ENCODE data around the gene TOR2A. TPM values are rescaled to one million over a fixed set of nuclear protein-coding genes. Genes with fewer than 3 reads are reported as not detected.

The TOR2A gene
- total RNA-seq, 1 experiment from 2014 or later, result 10.7 TPM

- no peaks in the 10 kb centered on the region for H3K27me3 ChIP-seq (ENCODE audit: low read length)
- DNase-seq, result no peak
- no peaks in the 10 kb centered on the region for H3K4me1 ChIP-seq (ENCODE audit: low read length)
- H4K20me1 ChIP-seq (ENCODE audit: insufficient read depth, low read depth, low read length), result no peaks in the 10 kb centered on the region
- no peak overlapping the region for H3K27ac ChIP-seq (ENCODE audit: low read length)
- H3K36me3 ChIP-seq (ENCODE audit: insufficient read depth, low read length), result no peaks in the 10 kb centered on the region
- no peaks in the 10 kb centered on the region for H3K9me2 ChIP-seq (replicated peaks; ENCODE audit: insufficient read depth, low read length)
- H3K4me3 ChIP-seq (ENCODE audit: low read length), result no peak overlapping the region
- no peaks in the 10 kb centered on the region for H3K9me3 ChIP-seq (ENCODE audit: low read length)
- no peaks in the 10 kb centered on the region for H3K79me2 ChIP-seq (ENCODE audit: low read length)
- H3K9ac ChIP-seq (ENCODE audit: low read length), result no peak overlapping the region
- H3K4me2 ChIP-seq (ENCODE audit: low read depth, low read length, poor library complexity, severe bottlenecking), result no peak overlapping the region
- no peak overlapping the region for H2AFZ ChIP-seq (ENCODE audit: low read length)
Measured at GRCh38 chr9:127689329-127690000, 45.6 kb downstream of the TOR2A start.

- Histone ChIP-seq H3K4me3 (ENCODE audit: low read length) (no peak overlapping the region), H3K79me2 (ENCODE audit: low read length) (no peaks in the 10 kb centered on the region), H3K27ac (ENCODE audit: low read length) (no peak overlapping the region), H3K4me2 (ENCODE audit: low read depth, low read length, poor library complexity, severe bottlenecking) (no peak overlapping the region), H3K9me2 (replicated peaks; ENCODE audit: insufficient read depth, low read length) (no peaks in the 10 kb centered on the region), H4K20me1 (ENCODE audit: insufficient read depth, low read depth, low read length) (no peaks in the 10 kb centered on the region), H3K36me3 (ENCODE audit: insufficient read depth, low read length) (no peaks in the 10 kb centered on the region), H3K9ac (ENCODE audit: low read length) (no peak overlapping the region), H3K27me3 (ENCODE audit: low read length) (no peaks in the 10 kb centered on the region), H3K4me1 (ENCODE audit: low read length) (no peaks in the 10 kb centered on the region), H2AFZ (ENCODE audit: low read length) (no peak overlapping the region), H3K9me3 (ENCODE audit: low read length) (no peaks in the 10 kb centered on the region)
- DNase-seq, result no peak
Measured at GRCh38 chr9:127686461-127687393, 48.4 kb downstream of the TOR2A start.

GRCh38 chr9:127684576-127684975, 50.5 kb downstream of the TOR2A start:
- Histone ChIP-seq H3K27ac (ENCODE audit: low read length) (no peak overlapping the region), H3K79me2 (ENCODE audit: low read length) (no peaks in the 10 kb centered on the region), H2AFZ (ENCODE audit: low read length) (no peak overlapping the region), H3K4me1 (ENCODE audit: low read length) (no peaks in the 10 kb centered on the region), H3K9me3 (ENCODE audit: low read length) (no peaks in the 10 kb centered on the region), H3K36me3 (ENCODE audit: insufficient read depth, low read length) (no peaks in the 10 kb centered on the region), H3K4me3 (ENCODE audit: low read length) (no peak overlapping the region), H3K9ac (ENCODE audit: low read length) (no peak overlapping the region), H3K27me3 (ENCODE audit: low read length) (no peaks in the 10 kb centered on the region), H4K20me1 (ENCODE audit: insufficient read depth, low read depth, low read length) (no peaks in the 10 kb centered on the region), H3K4me2 (ENCODE audit: low read depth, low read length, poor library complexity, severe bottlenecking) (no peak overlapping the region), H3K9me2 (replicated peaks; ENCODE audit: insufficient read depth, low read length) (no peaks in the 10 kb centered on the region)
- no peak for DNase-seq

- no peak overlapping the region for H3K4me3 ChIP-seq (ENCODE audit: low read length)
- no peaks in the 10 kb centered on the region for H3K79me2 ChIP-seq (ENCODE audit: low read length)
- no peak for DNase-seq
- H2AFZ ChIP-seq (ENCODE audit: low read length), result no peak overlapping the region
- no peaks in the 10 kb centered on the region for H4K20me1 ChIP-seq (ENCODE audit: insufficient read depth, low read depth, low read length)
- no peaks in the 10 kb centered on the region for H3K27me3 ChIP-seq (ENCODE audit: low read length)
- no peaks in the 10 kb centered on the region for H3K9me3 ChIP-seq (ENCODE audit: low read length)
- H3K4me1 ChIP-seq (ENCODE audit: low read length), result no peaks in the 10 kb centered on the region
- no peak overlapping the region for H3K9ac ChIP-seq (ENCODE audit: low read length)
- no peak overlapping the region for H3K27ac ChIP-seq (ENCODE audit: low read length)
- no peak overlapping the region for H3K4me2 ChIP-seq (ENCODE audit: low read depth, low read length, poor library complexity, severe bottlenecking)
- no peaks in the 10 kb centered on the region for H3K9me2 ChIP-seq (replicated peaks; ENCODE audit: insufficient read depth, low read length)
- H3K36me3 ChIP-seq (ENCODE audit: insufficient read depth, low read length), result no peaks in the 10 kb centered on the region
Measured at GRCh38 chr9:127683723-127684122, 51.4 kb downstream of the TOR2A start.

GRCh38 chr9:127682351-127683136, 52.5 kb downstream of the TOR2A start:
- Histone ChIP-seq H3K27me3 (ENCODE audit: low read length) (no peaks in the 10 kb centered on the region), H3K36me3 (ENCODE audit: insufficient read depth, low read length) (no peaks in the 10 kb centered on the region), H3K9ac (ENCODE audit: low read length) (no peak overlapping the region), H4K20me1 (ENCODE audit: insufficient read depth, low read depth, low read length) (no peaks in the 10 kb centered on the region), H3K9me2 (replicated peaks; ENCODE audit: insufficient read depth, low read length) (no peaks in the 10 kb centered on the region), H3K79me2 (ENCODE audit: low read length) (no peaks in the 10 kb centered on the region), H3K4me1 (ENCODE audit: low read length) (no peaks in the 10 kb centered on the region), H3K27ac (ENCODE audit: low read length) (no peak overlapping the region), H3K4me2 (ENCODE audit: low read depth, low read length, poor library complexity, severe bottlenecking) (no peak overlapping the region), H3K9me3 (ENCODE audit: low read length) (no peaks in the 10 kb centered on the region), H3K4me3 (ENCODE audit: low read length) (no peak overlapping the region), H2AFZ (ENCODE audit: low read length) (no peak overlapping the region)
- DNase-seq, result no peak

Other genes starting within 250 kb of the TOR2A start
- gene STXBP1, start 123.0 kb downstream of the TOR2A start, total RNA-seq (2014; rRNA removed; shearing (Covaris generic); ENCODE audit: low replicate concordance), result 3.1 and 3.6 TPM in 2 replicates
- gene CFAP157, start 28.3 kb downstream of the TOR2A start, total RNA-seq (2014; rRNA removed; shearing (Covaris generic); ENCODE audit: low replicate concordance), result not detected in 2 replicates
- 10.6 and 24.9 TPM in 2 replicates for gene PTRH1, start 19.6 kb downstream of the TOR2A start, total RNA-seq (2014; rRNA removed; shearing (Covaris generic); ENCODE audit: low replicate concordance)
- not detected in 2 replicates for gene TTC16, start 19.2 kb downstream of the TOR2A start, total RNA-seq (2014; rRNA removed; shearing (Covaris generic); ENCODE audit: low replicate concordance)
- gene SH2D3C, start 43.4 kb upstream of the TOR2A start, total RNA-seq (2014; rRNA removed; shearing (Covaris generic); ENCODE audit: low replicate concordance), result 0.61 TPM in 1 of 2 replicates, not detected in the other
- gene CDK9, start 50.7 kb upstream of the TOR2A start, total RNA-seq (2014; rRNA removed; shearing (Covaris generic); ENCODE audit: low replicate concordance), result 23.9 and 30.7 TPM in 2 replicates
- gene FPGS, start 67.6 kb upstream of the TOR2A start, total RNA-seq (2014; rRNA removed; shearing (Covaris generic); ENCODE audit: low replicate concordance), result 41.9 and 102 TPM in 2 replicates
- gene ENG, start 119.4 kb upstream of the TOR2A start, total RNA-seq (2014; rRNA removed; shearing (Covaris generic); ENCODE audit: low replicate concordance), result not detected in 2 replicates
- 1.0 and 32.6 TPM in 2 replicates for gene AK1, start 142.4 kb upstream of the TOR2A start, total RNA-seq (2014; rRNA removed; shearing (Covaris generic); ENCODE audit: low replicate concordance)
- gene ST6GALNAC6, start 164.3 kb upstream of the TOR2A start, total RNA-seq (2014; rRNA removed; shearing (Covaris generic); ENCODE audit: low replicate concordance), result 21.7 and 55.7 TPM in 2 replicates
- 23.5 and 41.6 TPM in 2 replicates for gene ST6GALNAC4, start 181.7 kb upstream of the TOR2A start, total RNA-seq (2014; rRNA removed; shearing (Covaris generic); ENCODE audit: low replicate concordance)
- 2.7 and 3.1 TPM in 2 replicates for gene PIP5KL1, start 195.5 kb upstream of the TOR2A start, total RNA-seq (2014; rRNA removed; shearing (Covaris generic); ENCODE audit: low replicate concordance)
- gene DPM2, start 202.6 kb upstream of the TOR2A start, total RNA-seq (2014; rRNA removed; shearing (Covaris generic); ENCODE audit: low replicate concordance), result 21.5 and 34.4 TPM in 2 replicates
- 6.9 and 10.1 TPM in 2 replicates for gene EEIG1, start 245.7 kb upstream of the TOR2A start, total RNA-seq (2014; rRNA removed; shearing (Covaris generic); ENCODE audit: low replicate concordance)